Measurements from ENCODE around the gene ASPA. TPM values are rescaled to one million over a fixed set of nuclear protein-coding genes. Genes with fewer than 3 reads are reported as not detected.
A peak's percentile ranks its signal among the peaks of the same experiment; 100 is the strongest.
"Not testable (repeated sequence)": the region's sequence is repeated elsewhere in the genome, so short reads cannot be mapped to it uniquely, and the experiment has no call there.

Gene ASPA
- polyA plus RNA-seq, 1 of the 3 experiments (the other 2 are of a cell fraction), result not detected

DNA sequence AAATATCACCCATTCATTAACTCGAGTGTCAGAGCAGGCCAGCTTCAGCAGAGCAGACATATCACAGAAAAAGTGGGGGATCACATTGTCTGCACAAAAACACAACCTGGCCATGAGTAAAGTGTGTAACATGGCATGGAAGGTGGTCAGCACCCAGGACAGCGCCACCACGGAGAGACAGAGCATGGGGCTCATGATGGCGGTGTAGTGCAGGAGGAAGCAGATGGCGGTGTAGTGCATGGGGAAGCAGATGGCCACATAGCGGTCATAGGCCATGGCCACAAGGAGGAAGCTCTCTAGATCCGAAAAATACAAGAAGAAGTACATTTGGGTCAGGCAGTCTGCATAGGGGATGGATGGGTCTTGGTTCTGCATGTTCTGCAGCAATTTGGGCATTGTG lies 42.6 kb upstream of the ASPA start:
- H4K20me1 ChIP-seq (ENCODE audit: insufficient read depth); H3K4me3 ChIP-seq (ENCODE audit: low read depth in 2 of 2, low read length in 1 of 2); H3K9me3 ChIP-seq; H3K9ac ChIP-seq; H2AFZ ChIP-seq (ENCODE audit: low read depth); H3K36me3 ChIP-seq (replicated peaks in 1 of 2; ENCODE audit: control insufficient read depth in 1 of 2, insufficient read depth in 2 of 2, low read length in 1 of 2); POLR2A ChIA-PET; H3K9me2 ChIP-seq; DNase-seq; H3F3A ChIP-seq (replicated peaks; ENCODE audit: insufficient read depth); H3K27ac ChIP-seq (ENCODE audit: low read depth in 2 of 2, low read length in 1 of 2); H3K4me2 ChIP-seq; H3K79me2 ChIP-seq (ENCODE audit: insufficient read depth); H3K27me3 ChIP-seq (ENCODE audit: insufficient read depth); H3K4me1 ChIP-seq (ENCODE audit: control insufficient read depth in 1 of 2, insufficient read depth in 2 of 2, low read depth in 1 of 2, low read length in 1 of 2); CTCF ChIA-PET: not testable (repeated sequence)
- TF ChIP-seq, protein P1, sequence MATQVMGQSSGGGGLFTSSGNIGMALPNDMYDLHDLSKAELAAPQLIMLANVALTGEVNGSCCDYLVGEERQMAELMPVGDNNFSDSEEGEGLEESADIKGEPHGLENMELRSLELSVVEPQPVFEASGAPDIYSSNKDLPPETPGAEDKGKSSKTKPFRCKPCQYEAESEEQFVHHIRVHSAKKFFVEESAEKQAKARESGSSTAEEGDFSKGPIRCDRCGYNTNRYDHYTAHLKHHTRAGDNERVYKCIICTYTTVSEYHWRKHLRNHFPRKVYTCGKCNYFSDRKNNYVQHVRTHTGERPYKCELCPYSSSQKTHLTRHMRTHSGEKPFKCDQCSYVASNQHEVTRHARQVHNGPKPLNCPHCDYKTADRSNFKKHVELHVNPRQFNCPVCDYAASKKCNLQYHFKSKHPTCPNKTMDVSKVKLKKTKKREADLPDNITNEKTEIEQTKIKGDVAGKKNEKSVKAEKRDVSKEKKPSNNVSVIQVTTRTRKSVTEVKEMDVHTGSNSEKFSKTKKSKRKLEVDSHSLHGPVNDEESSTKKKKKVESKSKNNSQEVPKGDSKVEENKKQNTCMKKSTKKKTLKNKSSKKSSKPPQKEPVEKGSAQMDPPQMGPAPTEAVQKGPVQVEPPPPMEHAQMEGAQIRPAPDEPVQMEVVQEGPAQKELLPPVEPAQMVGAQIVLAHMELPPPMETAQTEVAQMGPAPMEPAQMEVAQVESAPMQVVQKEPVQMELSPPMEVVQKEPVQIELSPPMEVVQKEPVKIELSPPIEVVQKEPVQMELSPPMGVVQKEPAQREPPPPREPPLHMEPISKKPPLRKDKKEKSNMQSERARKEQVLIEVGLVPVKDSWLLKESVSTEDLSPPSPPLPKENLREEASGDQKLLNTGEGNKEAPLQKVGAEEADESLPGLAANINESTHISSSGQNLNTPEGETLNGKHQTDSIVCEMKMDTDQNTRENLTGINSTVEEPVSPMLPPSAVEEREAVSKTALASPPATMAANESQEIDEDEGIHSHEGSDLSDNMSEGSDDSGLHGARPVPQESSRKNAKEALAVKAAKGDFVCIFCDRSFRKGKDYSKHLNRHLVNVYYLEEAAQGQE (IDR thresholded peaks at IDR 0.05; ENCODE audit: low read depth, low read length), result peak; percentile 86
- WGBS (ENCODE audit: low lambda C conversion rate), result 10% methylated on average over 7 of the region's 7 CpGs

DNA sequence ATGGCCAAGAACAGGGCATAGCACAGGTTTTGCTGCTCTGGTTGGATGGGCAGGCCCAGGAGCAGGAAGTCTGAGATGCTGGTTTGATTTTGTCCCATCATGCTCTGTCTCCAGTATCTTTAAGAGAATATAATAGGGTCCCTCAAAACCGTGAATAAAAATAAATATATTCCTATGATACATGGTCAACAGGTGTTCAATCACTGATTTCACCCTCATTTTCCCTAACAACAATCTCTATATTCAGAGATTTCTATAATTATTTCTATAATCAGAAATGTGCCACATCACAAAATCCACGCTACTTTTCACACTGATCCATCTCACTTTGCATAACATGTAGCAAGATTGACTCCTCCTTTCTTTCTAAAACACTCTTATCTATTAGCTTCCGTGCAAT lies 42.1 kb upstream of the ASPA start, which contains the start of gene OR1E2:
TSS of gene OR1E2 (minus strand) at position 101 of the 400 bp plus-strand sequence. CDS start at position 101, 0 bp downstream.
- TF ChIP-seq, protein P2, sequence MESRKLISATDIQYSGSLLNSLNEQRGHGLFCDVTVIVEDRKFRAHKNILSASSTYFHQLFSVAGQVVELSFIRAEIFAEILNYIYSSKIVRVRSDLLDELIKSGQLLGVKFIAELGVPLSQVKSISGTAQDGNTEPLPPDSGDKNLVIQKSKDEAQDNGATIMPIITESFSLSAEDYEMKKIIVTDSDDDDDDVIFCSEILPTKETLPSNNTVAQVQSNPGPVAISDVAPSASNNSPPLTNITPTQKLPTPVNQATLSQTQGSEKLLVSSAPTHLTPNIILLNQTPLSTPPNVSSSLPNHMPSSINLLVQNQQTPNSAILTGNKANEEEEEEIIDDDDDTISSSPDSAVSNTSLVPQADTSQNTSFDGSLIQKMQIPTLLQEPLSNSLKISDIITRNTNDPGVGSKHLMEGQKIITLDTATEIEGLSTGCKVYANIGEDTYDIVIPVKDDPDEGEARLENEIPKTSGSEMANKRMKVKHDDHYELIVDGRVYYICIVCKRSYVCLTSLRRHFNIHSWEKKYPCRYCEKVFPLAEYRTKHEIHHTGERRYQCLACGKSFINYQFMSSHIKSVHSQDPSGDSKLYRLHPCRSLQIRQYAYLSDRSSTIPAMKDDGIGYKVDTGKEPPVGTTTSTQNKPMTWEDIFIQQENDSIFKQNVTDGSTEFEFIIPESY (IDR thresholded peaks at IDR 0.05; ENCODE audit: borderline replicate concordance, low read depth), result no peak
- TF ChIP-seq ELF1 (IDR thresholded peaks at IDR 0.05) (no peak), GABPA (IDR thresholded peaks at IDR 0.05; ENCODE audit: low read depth) (no peak), MEF2A (IDR thresholded peaks at IDR 0.05; ENCODE audit: borderline replicate concordance, low read depth) (no peak), GATA2 (CRISPR knock-in tag; IDR thresholded peaks at IDR 0.05) (no peak), RFX5 (IDR thresholded peaks at IDR 0.05; ENCODE audit: low read length) (no peak), FOXJ3 (CRISPR knock-in tag; IDR thresholded peaks at IDR 0.05) (no peak), TCF12 (IDR thresholded peaks at IDR 0.05) (no peak), FOXM1 (IDR thresholded peaks at IDR 0.05; ENCODE audit: low read depth) (no peak), MXI1 (IDR thresholded peaks at IDR 0.05; ENCODE audit: low read depth, low read length) (no peak), RXRA (IDR thresholded peaks at IDR 0.05; ENCODE audit: borderline replicate concordance, low read depth) (no peak), FOSL2 (IDR thresholded peaks at IDR 0.05; ENCODE audit: borderline replicate concordance, low read depth) (no peak), RAD21 (IDR thresholded peaks at IDR 0.05; ENCODE audit: low read length) (no peak), NFIC (IDR thresholded peaks at IDR 0.05; ENCODE audit: borderline replicate concordance) (no peak), POLR2AphosphoS5 (IDR thresholded peaks at IDR 0.05; ENCODE audit: low read depth, low read length) (no peak), YY1 (IDR thresholded peaks at IDR 0.05; ENCODE audit: low read depth) (no peak)
- TF ChIP-seq, protein P3, sequence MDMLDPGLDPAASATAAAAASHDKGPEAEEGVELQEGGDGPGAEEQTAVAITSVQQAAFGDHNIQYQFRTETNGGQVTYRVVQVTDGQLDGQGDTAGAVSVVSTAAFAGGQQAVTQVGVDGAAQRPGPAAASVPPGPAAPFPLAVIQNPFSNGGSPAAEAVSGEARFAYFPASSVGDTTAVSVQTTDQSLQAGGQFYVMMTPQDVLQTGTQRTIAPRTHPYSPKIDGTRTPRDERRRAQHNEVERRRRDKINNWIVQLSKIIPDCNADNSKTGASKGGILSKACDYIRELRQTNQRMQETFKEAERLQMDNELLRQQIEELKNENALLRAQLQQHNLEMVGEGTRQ (IDR thresholded peaks at IDR 0.05; ENCODE audit: borderline replicate concordance, low read depth, low read length), result no peak
- TF ChIP-seq, protein P4, sequence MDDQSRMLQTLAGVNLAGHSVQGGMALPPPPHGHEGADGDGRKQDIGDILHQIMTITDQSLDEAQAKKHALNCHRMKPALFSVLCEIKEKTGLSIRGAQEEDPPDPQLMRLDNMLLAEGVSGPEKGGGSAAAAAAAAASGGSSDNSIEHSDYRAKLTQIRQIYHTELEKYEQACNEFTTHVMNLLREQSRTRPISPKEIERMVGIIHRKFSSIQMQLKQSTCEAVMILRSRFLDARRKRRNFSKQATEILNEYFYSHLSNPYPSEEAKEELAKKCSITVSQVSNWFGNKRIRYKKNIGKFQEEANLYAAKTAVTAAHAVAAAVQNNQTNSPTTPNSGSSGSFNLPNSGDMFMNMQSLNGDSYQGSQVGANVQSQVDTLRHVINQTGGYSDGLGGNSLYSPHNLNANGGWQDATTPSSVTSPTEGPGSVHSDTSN (IDR thresholded peaks at IDR 0.05), result no peak
- ChIA-PET POLR2A (no interaction called here), CTCF (no interaction called here)
- no peak within 1 kb of the TSS for H3K9ac ChIP-seq
- H3K36me3 ChIP-seq (replicated peaks in 1 of 2; ENCODE audit: control insufficient read depth in 1 of 2, insufficient read depth in 2 of 2, low read length in 1 of 2), result no peaks in the 10 kb centered on the region
- H3F3A ChIP-seq (replicated peaks; ENCODE audit: insufficient read depth), result no peaks in the 10 kb centered on the region
- no peaks in the 10 kb centered on the region for H3K27me3 ChIP-seq (ENCODE audit: insufficient read depth)
- H3K27ac ChIP-seq (ENCODE audit: low read depth in 2 of 2, low read length in 1 of 2), result no peak within 1 kb of the TSS
- 2% methylated on average over 3 of the region's 3 CpGs for WGBS (ENCODE audit: low lambda C conversion rate)
- H3K4me1 ChIP-seq (ENCODE audit: control insufficient read depth in 1 of 2, insufficient read depth in 2 of 2, low read depth in 1 of 2, low read length in 1 of 2), result no peaks in the 10 kb centered on the region
- no peaks in the 10 kb centered on the region for H3K79me2 ChIP-seq (ENCODE audit: insufficient read depth)
- H3K4me2 ChIP-seq, result no peak within 1 kb of the TSS
- H3K9me3 ChIP-seq, result no peaks in the 10 kb centered on the region
- no peak within 1 kb of the TSS for H3K4me3 ChIP-seq (ENCODE audit: low read depth in 2 of 2, low read length in 1 of 2)
- no peaks in the 10 kb centered on the region for H4K20me1 ChIP-seq (ENCODE audit: insufficient read depth)
- no peak for DNase-seq
- H3K9me2 ChIP-seq, result no peaks in the 10 kb centered on the region
- no peak within 1 kb of the TSS for H2AFZ ChIP-seq (ENCODE audit: low read depth)

All from SK-N-SH (cell line).